LNCaP clone FGC (cell line): ENCODE data around the gene CDC42EP4.

Experiments used
- DNase-seq: peaks from one replicate; pipeline ENCODE4 v3.0.0-alpha.2; 2011; ENCODE audit warnings: low read depth
- H3K4me3 ChIP-seq: 2 replicates; pipeline ENCODE4 v1.5.1; 2011; ENCODE audit warnings: mild to moderate bottlenecking, low read depth, low read length, control low read depth
- TF ChIP-seq, protein P1 (sequence below): IDR thresholded peaks from 2 replicates; pipeline ENCODE4 v1.5.1; 2012; ENCODE audit warnings: mild to moderate bottlenecking; ENCODE audit not compliant: control insufficient read depth, insufficient read depth; ENCODE audit errors: extremely low read depth

CDC42EP4 gene

GRCh38 chr17:73279704-73280103 lies 32.1 kb downstream of the CDC42EP4 start:
- no peak overlapping the region for H3K4me3 ChIP-seq
- DNase-seq: no peak
- TF ChIP-seq, protein P1, sequence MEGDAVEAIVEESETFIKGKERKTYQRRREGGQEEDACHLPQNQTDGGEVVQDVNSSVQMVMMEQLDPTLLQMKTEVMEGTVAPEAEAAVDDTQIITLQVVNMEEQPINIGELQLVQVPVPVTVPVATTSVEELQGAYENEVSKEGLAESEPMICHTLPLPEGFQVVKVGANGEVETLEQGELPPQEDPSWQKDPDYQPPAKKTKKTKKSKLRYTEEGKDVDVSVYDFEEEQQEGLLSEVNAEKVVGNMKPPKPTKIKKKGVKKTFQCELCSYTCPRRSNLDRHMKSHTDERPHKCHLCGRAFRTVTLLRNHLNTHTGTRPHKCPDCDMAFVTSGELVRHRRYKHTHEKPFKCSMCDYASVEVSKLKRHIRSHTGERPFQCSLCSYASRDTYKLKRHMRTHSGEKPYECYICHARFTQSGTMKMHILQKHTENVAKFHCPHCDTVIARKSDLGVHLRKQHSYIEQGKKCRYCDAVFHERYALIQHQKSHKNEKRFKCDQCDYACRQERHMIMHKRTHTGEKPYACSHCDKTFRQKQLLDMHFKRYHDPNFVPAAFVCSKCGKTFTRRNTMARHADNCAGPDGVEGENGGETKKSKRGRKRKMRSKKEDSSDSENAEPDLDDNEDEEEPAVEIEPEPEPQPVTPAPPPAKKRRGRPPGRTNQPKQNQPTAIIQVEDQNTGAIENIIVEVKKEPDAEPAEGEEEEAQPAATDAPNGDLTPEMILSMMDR: no peak

- H3K4me3 ChIP-seq: no peak overlapping the region
- DNase-seq: peak; percentile 83
- TF ChIP-seq, protein P1: no peak
Observed at GRCh38 chr17:73278465-73279453, 33.0 kb downstream of the CDC42EP4 start.

DNA sequence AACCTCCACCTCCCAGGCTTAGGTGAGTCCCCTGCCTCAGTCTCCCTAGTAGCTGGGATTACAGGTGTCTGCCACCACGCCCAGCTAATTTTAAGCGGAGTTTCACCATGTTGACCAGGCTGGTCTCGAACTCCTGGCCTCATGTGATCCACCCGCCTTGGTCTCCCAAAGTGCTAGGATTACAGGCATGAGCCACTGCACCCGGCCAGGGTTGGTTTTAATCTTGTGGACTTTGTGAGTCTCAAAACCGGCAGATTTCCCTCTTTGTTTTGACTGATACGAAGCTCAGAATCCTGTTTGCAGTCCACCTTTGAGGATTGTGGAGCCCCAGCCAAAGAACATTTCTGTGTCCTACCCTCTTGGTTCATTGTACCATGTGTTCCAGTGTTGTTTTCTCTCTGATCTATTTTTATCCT lies 33.7 kb downstream of the CDC42EP4 start:
- no peak overlapping the region for H3K4me3 ChIP-seq
- TF ChIP-seq, protein P1: no peak
- DNase-seq: no peak

DNA sequence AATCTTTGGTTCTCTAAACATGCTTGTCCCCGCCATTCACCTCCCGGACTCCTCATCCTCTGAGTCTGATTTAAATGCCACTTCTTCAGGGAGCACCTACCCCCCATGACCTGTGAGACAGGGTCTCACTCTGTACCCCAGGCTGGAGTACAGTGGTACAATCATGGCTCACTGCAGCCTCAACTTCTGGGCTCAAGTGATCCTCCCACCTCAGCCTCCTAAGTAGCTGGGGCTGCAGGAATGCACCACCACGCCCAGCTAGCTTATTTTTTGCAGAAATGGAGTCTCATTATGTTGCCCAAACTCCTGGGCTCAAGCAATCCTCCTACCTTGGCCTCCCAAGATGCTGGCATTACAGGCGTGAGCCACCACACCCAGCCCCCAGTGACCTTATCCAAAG lies 37.3 kb downstream of the CDC42EP4 start:
- no peak overlapping the region for H3K4me3 ChIP-seq
- TF ChIP-seq, protein P1: no peak
- no peak for DNase-seq

- TF ChIP-seq, protein P1: no peak
- DNase-seq: no peak
- H3K4me3 ChIP-seq: no peak overlapping the region
Observed at GRCh38 chr17:73272906-73273218, 38.9 kb downstream of the CDC42EP4 start.

GRCh38 chr17:73271072-73271471 lies 40.7 kb downstream of the CDC42EP4 start:
- no peak for DNase-seq
- H3K4me3 ChIP-seq: no peak overlapping the region
- TF ChIP-seq, protein P1: no peak
